Activated CD8-positive, alpha-beta memory T cell treated with anti-CD3 and anti-CD28 coated beads for 1 hour (primary cell): Measurements from ENCODE around the gene OR6N1.

Source experiments
- DNase-seq, 2 donors: peaks; one replicate each; pipeline ENCODE4 v3.0.0-alpha.2; 2020; ENCODE audit warnings: low read depth in 1 of 2; ENCODE audit errors: extremely low read depth in 1 of 2

Gene OR6N1

DNA sequence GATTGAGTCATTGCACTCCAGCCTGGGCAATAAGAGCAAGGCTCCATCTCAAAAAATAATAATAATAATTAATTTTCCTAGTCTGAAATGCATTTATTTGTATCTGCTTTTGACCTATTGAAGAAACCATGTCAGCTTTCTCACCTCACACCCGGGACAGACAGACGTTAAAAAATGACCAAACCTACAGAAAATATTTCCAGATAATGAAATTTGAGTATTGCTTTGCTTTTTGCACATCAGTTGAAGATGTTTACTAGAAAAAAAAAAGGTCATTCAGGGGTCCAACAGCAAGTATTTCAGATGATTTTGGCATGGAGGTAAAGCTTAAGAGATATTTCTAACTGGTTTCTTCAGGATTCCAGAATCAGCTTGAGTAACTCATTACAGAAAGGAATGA lies 17.6 kb downstream of the OR6N1 start, which contains the start of gene OR6K6:
Gene OR6K6 (plus strand): TSS at position 301 of the 400 bp plus-strand sequence. CDS start 168 bp downstream, outside the sequence.
- DNase-seq = no peak

GRCh38 chr1:158752155-158752712 lies 19.8 kb downstream of the OR6N1 start:
- DNase-seq = no peak

- DNase-seq = no peak
Observed at GRCh38 chr1:158735848-158736247, 36.1 kb downstream of the OR6N1 start.

- DNase-seq = no peak
Observed at GRCh38 chr1:158732524-158732923, 39.5 kb downstream of the OR6N1 start.

DNA sequence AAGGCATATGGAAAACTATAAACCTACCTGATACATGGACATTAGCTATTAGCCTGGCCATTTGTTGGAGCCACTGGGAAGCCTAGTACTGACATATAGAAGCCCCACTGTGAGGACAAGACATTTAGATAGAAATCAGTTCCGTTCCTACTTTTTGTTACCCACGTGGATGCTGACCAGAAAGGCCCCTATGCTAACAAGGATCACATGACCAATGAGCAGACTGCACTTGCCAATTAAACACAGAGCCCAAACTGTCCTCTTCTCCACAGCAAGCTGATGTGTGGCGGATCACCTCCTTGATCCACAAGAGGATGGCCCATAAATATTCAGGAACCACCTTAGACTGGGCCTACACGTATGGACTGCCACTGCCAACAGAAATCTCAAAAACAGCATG lies 40.3 kb downstream of the OR6N1 start:
- DNase-seq = no peak

GRCh38 chr1:158730453-158730852 lies 41.5 kb downstream of the OR6N1 start:
- DNase-seq = no peak

DNA sequence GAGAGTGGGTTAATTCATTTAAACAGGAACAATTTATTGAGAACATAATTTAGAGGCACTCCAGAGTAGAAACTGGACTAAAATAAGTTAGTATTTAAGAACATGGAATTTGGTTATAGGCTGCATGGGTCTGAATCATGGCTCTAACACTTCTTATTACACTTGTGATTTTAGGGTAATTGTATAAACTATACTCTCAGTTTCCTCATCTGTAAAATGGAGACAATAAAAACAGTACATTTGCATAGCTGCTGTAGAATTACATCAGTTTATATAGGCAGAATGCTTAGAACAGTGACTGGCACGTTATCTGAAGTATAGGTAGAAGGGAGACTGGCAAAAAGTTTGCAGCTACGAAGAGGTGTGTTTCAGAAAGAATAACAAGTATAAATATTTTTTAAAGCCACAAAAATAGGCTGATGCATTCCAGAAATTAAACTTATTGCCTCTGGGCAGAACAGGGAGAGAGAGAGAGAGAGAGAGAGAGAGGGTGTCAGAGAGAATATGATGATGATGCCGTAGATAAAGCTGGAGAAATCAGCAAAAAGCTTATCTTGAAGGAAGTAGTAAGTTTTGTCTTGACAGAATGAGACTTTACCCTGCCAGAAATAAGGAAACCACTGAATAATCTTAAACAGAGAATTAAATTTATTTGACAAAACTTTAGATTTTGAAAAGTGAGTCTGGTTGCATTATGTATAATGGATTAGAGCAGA lies 43.3 kb downstream of the OR6N1 start:
- DNase-seq = no peak

GRCh38 chr1:158724442-158724841 lies 47.6 kb downstream of the OR6N1 start:
- no peak for DNase-seq

DNA sequence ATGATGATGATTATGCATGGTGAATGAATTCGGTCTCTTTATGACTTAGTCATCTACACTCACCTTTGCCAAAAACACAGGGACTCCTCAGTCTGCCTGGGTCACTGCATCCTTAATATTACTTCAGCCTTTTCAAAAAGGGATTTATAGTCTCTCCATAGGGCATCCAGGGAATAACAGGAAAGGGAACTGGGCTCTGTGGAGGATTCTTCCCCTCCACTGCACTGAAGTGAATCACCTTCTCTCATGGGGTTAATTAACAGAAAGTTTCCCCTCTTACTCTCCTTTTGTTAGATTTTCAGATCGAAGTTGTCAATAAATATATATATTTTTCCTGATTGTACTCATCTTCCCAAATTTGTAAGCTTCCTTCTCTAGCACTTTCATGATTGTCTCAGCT lies 51.4 kb downstream of the OR6N1 start, which contains the start of gene OR6K3:
Gene OR6K3 (minus strand): TSS at position 101 of the 400 bp plus-strand sequence. CDS start 2,605 bp downstream, outside the sequence.
- no peak for DNase-seq

- DNase-seq = no peak
Observed at GRCh38 chr1:158719664-158720063, 52.3 kb downstream of the OR6N1 start.

DNA sequence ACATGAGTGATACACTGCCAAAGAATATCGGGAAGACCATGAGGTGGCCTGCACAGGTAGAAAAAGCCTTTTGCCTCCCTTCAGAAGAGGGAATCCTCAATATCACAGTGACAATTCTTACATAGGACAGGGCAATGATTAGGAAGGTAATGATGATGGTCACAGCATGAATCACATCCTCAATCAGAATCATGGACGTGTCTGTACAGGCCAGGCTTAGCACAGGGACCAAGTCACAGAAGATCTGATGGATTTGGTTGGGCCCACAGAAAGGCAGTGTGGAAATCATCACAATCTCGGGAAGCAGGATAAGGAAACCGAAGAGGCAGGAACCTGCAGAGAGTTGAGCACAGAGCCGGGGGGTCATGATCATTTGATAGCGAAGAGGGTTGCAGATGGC lies 54.7 kb downstream of the OR6N1 start:
- no peak for DNase-seq

DNA sequence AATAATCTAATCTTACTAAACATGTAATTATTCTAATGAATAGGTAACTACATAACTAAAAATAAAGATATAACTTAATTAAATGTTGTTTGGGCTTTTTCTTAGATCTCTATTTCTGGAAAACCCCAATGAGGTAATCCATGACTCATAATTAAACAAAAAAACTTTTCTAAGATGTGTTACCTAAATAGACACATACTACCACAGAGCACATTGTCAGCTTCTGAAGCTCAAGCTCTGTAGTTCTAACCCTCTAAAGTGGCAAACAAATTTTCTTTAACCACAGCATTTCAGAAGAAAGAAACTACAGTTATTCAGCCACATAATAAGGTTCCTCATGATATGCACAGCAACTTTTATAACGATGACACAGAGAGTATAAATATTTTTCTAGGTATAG lies 55.7 kb downstream of the OR6N1 start:
- no peak for DNase-seq

GRCh38 chr1:158714754-158715153 lies 57.2 kb downstream of the OR6N1 start:
- no peak for DNase-seq
